K562 (cell line): ENCODE results near the gene HDHD3. TPM values are rescaled to one million over a fixed set of nuclear protein-coding genes. Genes with fewer than 3 reads are reported as not detected.

Experiments
- KDM5B ChIP-seq: fragments of 200-600 bp; sonication (generic); IDR thresholded peaks from 2 replicates; pipeline ENCODE4 v1.6.1; 2012; ENCODE audit warnings: low read depth, mild to moderate bottlenecking, moderate library complexity, low read length, control low read depth, inconsistent platforms; ENCODE audit not compliant: insufficient replicate concordance
- XRCC4 ChIP-seq: IDR thresholded peaks from one replicate; pipeline ENCODE4 v1.6.1; 2011; ENCODE audit not compliant: insufficient read depth, insufficient read length; ENCODE audit errors: extremely low read depth
- ZNF584 ChIP-seq: fragments of 200-800 bp; sonication (Bioruptor generic); IDR thresholded peaks from 2 replicates; pipeline ENCODE4 v1.6.1; 2016; ENCODE audit warnings: low read depth, mild to moderate bottlenecking, missing genetic modification characterization, missing compliant biosample characterization
- ZNF764 ChIP-seq: fragments of 250-450 bp; sonication (Bioruptor Pico); IDR thresholded peaks from 2 replicates; pipeline ENCODE4 v1.4.0; 2020; ENCODE audit warnings: low read depth, mild to moderate bottlenecking, moderate library complexity
- polyA plus RNA-seq, 8 experiments: library from polyadenylated mRNA; depleted of rRNA in 4 of 8; stranded (reverse) in 5 of 8; unstranded in 3 of 8; fragments of >200 nt; fragmentation: Nextera tagmentation in 2 of 8; fragmentation: Illumina TruSeq in 1 of 8; extraction: Ambion mirVana in 2 of 8; extraction: Trizol in 1 of 8; gene quantifications; 2 replicates each; pipeline versions ENCODE4 v1.2.1 to v1.2.3, GENCODE V29; 2011 to 2014; ENCODE audit warnings: inconsistent platforms in 1 of 8, missing spikeins in 1 of 8
- total RNA-seq, 7 experiments: library from RNA; depleted of rRNA in 6 of 7; stranded (reverse); fragments of >200 nt in 6 of 7; fragmentation: Illumina TruSeq in 2 of 7; extraction: Trizol in 2 of 7; gene quantifications; 2 replicates each; pipeline versions ENCODE4 v1.2.1 to v1.2.3, GENCODE V29; 2011 to 2021; ENCODE audit warnings: low replicate concordance in 1 of 7
- TF ChIP-seq, protein P1 (sequence below): fragments of 450-650 bp; IDR thresholded peaks from 2 replicates; pipeline ENCODE4 v1.6.1; 2016; ENCODE audit warnings: mild to moderate bottlenecking
- TF ChIP-seq, protein P2 (sequence below), 2 experiments: IDR thresholded peaks; 2 replicates each; pipeline ENCODE4 v1.6.1; 2012; ENCODE audit warnings: improper control_type of control experiment in 2 of 2, low read depth in 2 of 2, low read length in 2 of 2, borderline replicate concordance in 1 of 2
- TF ChIP-seq, protein P3 (sequence below): fragments of 250-450 bp; sonication (Bioruptor Pico); IDR thresholded peaks from 2 replicates; pipeline ENCODE4 v1.5.1; 2021; ENCODE audit warnings: mild to moderate bottlenecking

Gene HDHD3
- total and polyA plus RNA-seq, 9 of the 15 experiments (the other 6 are each of a cell fraction or from before 2014, with no cell fraction given), result 1.1 to 19.1 (median 10.9) TPM

DNA sequence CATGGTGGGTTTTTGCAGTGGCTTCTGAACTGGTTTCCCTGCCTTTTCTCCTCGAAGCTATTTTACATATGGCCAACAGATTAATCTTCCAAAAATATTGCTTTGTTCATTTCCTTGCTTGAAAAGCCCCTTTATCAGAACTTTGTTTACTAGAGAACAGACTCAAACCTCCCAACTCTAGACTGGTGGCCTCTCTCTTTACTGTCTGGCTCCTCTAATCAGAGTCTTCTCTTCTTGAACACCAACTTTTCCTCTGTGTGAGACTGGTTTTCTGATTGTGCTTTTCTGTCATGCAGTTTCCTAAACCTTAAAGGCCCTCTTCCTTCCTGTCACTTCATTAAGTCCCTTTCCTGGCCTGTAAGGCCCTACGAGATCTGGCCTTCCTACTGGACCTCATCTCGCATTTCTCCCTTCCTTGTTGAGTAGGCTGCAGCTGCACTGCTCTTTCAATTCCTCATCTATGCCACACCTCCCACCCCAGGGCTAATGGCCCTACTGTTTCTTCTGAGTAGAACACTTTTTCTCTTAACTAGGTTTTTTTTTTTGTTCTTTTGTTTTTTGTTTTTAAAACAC, 39.4 kb upstream of the HDHD3 start (continued):
- TF ChIP-seq, protein P1, sequence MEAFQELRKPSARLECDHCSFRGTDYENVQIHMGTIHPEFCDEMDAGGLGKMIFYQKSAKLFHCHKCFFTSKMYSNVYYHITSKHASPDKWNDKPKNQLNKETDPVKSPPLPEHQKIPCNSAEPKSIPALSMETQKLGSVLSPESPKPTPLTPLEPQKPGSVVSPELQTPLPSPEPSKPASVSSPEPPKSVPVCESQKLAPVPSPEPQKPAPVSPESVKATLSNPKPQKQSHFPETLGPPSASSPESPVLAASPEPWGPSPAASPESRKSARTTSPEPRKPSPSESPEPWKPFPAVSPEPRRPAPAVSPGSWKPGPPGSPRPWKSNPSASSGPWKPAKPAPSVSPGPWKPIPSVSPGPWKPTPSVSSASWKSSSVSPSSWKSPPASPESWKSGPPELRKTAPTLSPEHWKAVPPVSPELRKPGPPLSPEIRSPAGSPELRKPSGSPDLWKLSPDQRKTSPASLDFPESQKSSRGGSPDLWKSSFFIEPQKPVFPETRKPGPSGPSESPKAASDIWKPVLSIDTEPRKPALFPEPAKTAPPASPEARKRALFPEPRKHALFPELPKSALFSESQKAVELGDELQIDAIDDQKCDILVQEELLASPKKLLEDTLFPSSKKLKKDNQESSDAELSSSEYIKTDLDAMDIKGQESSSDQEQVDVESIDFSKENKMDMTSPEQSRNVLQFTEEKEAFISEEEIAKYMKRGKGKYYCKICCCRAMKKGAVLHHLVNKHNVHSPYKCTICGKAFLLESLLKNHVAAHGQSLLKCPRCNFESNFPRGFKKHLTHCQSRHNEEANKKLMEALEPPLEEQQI, result no peak
- TF ChIP-seq XRCC4 (no peak), KDM5B (no peak), ZNF584 (no peak), ZNF764 (CRISPR knock-in tag) (no peak)
- TF ChIP-seq, protein P2, sequence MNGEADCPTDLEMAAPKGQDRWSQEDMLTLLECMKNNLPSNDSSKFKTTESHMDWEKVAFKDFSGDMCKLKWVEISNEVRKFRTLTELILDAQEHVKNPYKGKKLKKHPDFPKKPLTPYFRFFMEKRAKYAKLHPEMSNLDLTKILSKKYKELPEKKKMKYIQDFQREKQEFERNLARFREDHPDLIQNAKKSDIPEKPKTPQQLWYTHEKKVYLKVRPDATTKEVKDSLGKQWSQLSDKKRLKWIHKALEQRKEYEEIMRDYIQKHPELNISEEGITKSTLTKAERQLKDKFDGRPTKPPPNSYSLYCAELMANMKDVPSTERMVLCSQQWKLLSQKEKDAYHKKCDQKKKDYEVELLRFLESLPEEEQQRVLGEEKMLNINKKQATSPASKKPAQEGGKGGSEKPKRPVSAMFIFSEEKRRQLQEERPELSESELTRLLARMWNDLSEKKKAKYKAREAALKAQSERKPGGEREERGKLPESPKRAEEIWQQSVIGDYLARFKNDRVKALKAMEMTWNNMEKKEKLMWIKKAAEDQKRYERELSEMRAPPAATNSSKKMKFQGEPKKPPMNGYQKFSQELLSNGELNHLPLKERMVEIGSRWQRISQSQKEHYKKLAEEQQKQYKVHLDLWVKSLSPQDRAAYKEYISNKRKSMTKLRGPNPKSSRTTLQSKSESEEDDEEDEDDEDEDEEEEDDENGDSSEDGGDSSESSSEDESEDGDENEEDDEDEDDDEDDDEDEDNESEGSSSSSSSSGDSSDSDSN (IDR thresholded peaks at IDR 0.05; ENCODE audit: borderline replicate concordance in 1 of 2, low read depth in 2 of 2, low read length in 2 of 2), result no peak
- TF ChIP-seq, protein P3, sequence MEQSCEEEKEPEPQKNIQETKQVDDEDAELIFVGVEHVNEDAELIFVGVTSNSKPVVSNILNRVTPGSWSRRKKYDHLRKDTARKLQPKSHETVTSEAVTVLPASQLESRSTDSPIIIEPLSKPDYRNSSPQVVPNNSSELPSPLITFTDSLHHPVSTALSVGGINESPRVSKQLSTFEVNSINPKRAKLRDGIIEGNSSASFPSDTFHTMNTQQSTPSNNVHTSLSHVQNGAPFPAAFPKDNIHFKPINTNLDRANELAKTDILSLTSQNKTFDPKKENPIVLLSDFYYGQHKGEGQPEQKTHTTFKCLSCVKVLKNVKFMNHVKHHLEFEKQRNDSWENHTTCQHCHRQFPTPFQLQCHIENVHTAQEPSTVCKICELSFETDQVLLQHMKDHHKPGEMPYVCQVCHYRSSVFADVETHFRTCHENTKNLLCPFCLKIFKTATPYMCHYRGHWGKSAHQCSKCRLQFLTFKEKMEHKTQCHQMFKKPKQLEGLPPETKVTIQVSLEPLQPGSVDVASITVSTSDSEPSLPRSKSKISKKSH (CRISPR knock-in tag), result no peak
- TF ChIP-seq, all 486 proteins: peak for 0
